ENCODE data around the gene PLD4.

The PLD4 gene

DNA sequence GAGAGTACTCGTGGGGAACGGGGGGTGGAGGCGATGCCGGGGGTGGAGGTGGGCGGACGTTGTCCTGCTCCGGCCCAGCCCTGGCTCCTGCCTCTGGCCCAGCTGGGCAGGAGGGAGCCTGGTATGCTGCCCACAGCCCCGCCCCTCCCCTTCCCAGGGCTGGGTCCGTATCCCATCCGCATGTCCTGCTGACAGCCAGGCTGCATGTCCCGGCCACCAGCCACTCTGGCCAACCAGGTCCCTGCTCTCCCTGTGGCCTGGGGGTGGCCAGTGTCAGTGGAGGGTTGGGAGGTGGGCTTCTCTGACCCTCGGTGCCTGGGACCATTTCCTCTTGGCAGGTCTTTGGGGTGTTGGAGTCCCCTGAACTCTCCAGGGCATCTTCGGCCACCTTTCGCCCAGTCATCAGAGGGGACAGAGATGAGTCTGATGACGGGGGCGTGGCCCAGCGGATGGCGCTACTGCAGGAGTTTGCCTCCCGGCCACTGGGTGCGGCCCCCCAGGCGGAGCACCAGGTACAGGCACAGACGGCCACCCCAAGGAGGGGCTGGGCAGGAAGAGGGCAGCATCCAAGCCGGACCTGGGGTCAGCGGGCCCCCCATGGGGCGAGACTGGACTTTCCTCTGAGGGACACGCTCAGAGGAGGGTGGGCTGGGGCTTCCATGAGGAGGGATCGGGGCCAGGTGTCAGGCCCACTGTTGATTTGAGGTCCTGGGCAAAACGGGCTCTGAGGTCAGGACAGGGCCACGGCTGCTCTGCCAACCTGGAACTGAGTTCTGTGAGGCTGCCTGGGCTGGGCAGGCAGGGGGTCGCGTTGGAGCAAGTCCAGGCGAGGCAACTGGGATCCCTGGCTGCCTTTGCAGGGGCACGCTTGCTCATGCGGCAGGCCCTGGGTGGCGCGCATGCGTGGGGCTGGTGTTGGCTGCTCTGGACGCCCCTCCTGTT, 39.4 kb upstream of the PLD4 start:
- no peaks in the 10 kb centered on the region for H3K9me3 ChIP-seq
- peak; percentile 23 for DNase-seq
- H3K4me3 ChIP-seq (ENCODE audit: low read depth, low read length), result no peak overlapping the region
- no peaks in the 10 kb centered on the region for H3K36me3 ChIP-seq
- H3K27me3 ChIP-seq, result no peaks in the 10 kb centered on the region
- peaks cover 22% of the 10 kb centered on the region for H3K4me1 ChIP-seq
- TF ChIP-seq, protein P1, sequence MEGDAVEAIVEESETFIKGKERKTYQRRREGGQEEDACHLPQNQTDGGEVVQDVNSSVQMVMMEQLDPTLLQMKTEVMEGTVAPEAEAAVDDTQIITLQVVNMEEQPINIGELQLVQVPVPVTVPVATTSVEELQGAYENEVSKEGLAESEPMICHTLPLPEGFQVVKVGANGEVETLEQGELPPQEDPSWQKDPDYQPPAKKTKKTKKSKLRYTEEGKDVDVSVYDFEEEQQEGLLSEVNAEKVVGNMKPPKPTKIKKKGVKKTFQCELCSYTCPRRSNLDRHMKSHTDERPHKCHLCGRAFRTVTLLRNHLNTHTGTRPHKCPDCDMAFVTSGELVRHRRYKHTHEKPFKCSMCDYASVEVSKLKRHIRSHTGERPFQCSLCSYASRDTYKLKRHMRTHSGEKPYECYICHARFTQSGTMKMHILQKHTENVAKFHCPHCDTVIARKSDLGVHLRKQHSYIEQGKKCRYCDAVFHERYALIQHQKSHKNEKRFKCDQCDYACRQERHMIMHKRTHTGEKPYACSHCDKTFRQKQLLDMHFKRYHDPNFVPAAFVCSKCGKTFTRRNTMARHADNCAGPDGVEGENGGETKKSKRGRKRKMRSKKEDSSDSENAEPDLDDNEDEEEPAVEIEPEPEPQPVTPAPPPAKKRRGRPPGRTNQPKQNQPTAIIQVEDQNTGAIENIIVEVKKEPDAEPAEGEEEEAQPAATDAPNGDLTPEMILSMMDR (IDR thresholded peaks at IDR 0.05; ENCODE audit: low read depth, low read length), result no peak

DNA sequence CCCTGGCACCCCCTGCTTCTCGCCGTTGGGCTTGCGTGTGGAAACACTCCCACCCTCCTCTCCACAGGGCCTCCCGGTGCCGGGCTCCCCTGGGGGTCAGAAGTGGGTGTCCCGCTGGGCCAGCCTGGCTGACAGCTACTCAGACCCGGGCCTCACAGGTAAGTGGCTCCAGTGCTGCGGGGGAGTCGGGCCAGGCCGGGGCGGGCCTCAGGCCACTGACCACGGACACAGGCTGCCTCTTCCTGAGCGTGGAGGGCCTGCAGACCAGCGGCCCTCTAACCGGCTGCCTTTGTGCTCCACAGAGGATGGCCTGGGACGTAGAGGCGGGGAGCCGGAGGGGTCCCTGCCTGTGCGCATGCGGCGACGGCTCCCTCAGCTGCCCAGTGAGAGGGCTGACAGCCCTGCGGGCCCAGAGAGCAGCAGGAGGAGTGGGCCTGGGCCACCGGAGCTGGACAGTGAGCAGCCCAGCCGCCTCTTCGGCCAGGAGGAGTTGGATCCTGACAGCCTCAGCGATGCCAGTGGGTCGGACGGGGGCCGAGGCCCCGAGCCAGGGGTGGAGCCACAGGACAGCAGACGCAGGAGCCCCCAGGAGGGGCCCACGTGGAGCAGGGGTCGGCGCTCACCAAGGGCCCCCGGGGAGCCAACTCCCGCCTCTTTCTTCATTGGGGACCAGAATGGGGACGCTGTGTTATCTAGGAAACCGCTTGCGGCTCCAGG, 38.5 kb upstream of the PLD4 start:
- Histone ChIP-seq H3K36me3 (no peaks in the 10 kb centered on the region), H3K9me3 (no peaks in the 10 kb centered on the region), H3K4me3 (ENCODE audit: low read depth, low read length) (no peak overlapping the region), H3K27me3 (no peaks in the 10 kb centered on the region), H3K4me1 (peaks cover 17% of the 10 kb centered on the region)
- peak; percentile 14 for DNase-seq
- TF ChIP-seq, protein P1 (IDR thresholded peaks at IDR 0.05; ENCODE audit: low read depth, low read length), result no peak

DNA sequence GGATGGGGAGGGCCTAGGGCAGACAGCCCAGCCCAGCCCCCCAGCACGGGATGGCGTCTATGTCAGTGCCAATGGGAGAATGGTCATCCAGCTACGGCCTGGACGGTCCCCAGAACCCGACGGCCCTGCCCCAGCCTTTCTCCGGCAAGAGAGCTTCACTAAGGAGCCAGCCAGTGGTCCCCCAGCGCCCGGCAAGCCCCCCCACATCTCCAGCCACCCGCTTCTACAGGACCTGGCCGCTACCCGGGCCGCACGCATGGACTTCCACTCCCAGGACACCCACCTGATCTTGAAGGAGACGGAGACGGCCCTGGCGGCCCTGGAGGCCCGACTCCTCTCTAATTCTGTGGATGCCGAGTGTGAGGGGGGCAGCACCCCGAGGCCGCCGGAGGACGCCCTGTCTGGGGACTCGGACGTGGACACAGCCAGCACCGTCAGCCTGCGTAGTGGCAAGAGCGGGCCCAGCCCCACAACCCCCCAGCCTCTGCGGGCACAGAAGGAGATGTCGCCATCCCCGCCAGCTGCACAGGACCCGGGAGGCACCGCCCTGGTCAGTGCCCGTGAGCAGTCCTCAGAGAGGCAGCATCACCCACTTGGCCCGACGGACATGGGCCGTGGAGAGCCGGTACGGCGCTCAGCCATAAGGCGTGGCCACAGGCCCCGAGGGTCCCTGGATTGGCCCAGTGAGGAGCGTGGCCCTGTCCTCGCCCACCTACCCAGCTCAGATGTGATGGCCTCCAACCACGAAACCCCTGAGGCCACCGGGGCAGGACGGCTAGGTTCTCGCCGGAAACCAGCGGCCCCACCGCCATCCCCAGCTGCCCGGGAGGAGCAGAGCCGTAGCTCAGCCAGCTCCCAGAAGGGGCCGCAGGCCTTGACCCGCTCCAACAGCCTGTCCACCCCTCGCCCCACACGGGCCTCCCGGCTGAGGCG, 37.7 kb upstream of the PLD4 start:
- no peaks in the 10 kb centered on the region for H3K9me3 ChIP-seq
- H3K27me3 ChIP-seq, result no peaks in the 10 kb centered on the region
- peaks cover 9% of the 10 kb centered on the region for H3K4me1 ChIP-seq
- H3K4me3 ChIP-seq (ENCODE audit: low read depth, low read length), result no peak overlapping the region
- TF ChIP-seq, protein P1 (IDR thresholded peaks at IDR 0.05; ENCODE audit: low read depth, low read length), result no peak
- peak; percentile 11 for DNase-seq
- no peaks in the 10 kb centered on the region for H3K36me3 ChIP-seq

DNA sequence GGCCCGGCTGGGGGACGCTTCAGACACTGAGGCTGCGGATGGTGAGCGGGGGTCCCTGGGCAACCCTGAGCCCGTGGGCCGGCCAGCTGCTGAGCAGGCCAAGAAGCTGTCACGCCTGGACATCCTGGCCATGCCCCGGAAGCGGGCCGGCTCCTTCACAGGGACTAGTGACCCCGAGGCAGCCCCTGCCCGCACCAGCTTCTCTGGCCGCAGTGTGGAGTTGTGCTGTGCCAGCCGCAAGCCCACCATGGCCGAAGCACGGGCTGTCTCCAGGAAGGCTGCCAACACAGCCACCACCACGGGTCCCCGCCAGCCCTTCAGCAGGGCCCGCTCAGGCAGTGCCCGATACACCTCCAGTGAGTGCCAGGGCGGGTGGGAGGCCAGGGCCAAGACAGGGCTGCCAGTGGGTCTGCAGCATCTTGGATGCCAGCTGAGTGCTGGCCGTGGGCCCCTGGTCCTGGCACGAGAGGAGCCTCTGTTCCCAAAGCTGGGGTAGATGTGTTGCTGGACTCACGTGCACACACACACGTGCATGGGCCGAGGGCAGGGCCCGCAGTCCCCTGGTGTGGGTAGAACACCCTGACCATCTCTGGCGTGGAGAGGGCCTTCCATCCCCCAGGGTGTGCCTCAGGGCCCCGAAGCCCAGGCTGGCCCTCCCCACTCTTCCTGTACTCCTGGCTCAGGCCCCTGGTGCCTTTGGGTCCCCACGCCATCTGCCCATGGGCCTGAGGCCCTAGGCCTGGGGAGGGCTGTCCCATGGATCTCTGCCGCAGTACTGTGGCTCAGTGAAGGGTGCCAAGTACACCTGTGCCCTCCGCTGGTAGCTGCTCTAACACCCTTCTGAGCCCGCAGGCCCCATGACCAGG, 36.8 kb upstream of the PLD4 start:
- Histone ChIP-seq H3K4me1 (peaks cover under 1% of the 10 kb centered on the region; the same call in 1 of the 2 replicates), H3K27me3 (no peaks in the 10 kb centered on the region), H3K36me3 (no peaks in the 10 kb centered on the region), H3K9me3 (no peaks in the 10 kb centered on the region), H3K4me3 (ENCODE audit: low read depth, low read length) (no peak overlapping the region)
- TF ChIP-seq, protein P1 (IDR thresholded peaks at IDR 0.05; ENCODE audit: low read depth, low read length), result no peak
- peak; percentile 8 for DNase-seq

Measured in BE2C (cell line).